Breast epithelium (tissue), 4 donors: ENCODE results near the gene NFAM1. TPM values are rescaled to one million over a fixed set of nuclear protein-coding genes. Genes with fewer than 3 reads are reported as not detected.

Experiments
- DNase-seq, 2 donors: peaks; one replicate each; pipeline ENCODE4 v3.0.0-alpha.2; 2019; ENCODE audit warnings: low spot score in 2 of 2
- H3K27ac ChIP-seq, 2 donors: fragments of 200-600 bp; sonication (generic) in 1 of 2; one replicate each; pipeline ENCODE4 v1.5.1; 2016 to 2019; ENCODE audit warnings: mild to moderate bottlenecking in 1 of 2
- H3K27me3 ChIP-seq, 2 donors: fragments of 200-600 bp; sonication (generic) in 1 of 2; one replicate each; pipeline versions ENCODE4 v1.5.1 to v1.6.0; 2017 to 2019; ENCODE audit warnings: control low read depth in 1 of 2, mild to moderate bottlenecking in 1 of 2
- H3K36me3 ChIP-seq: fragments of 200-600 bp; one replicate; pipeline ENCODE4 v1.5.1; 2019
- H3K4me1 ChIP-seq, 2 donors: fragments of 200-600 bp; sonication (generic); one replicate each; pipeline ENCODE4 v1.5.1; 2016 to 2019; ENCODE audit warnings: control low read depth in 1 of 2
- H3K4me3 ChIP-seq, 3 donors: fragments of 200-600 bp; sonication (generic); 1 replicate in 2 of 3; 2 replicates in 1 of 3; pipeline ENCODE4 v1.5.1; 2016 to 2019; ENCODE audit warnings: mild to moderate bottlenecking in 3 of 3, moderate library complexity in 2 of 3
- H3K9me3 ChIP-seq, 2 donors: fragments of 200-600 bp; sonication (generic) in 1 of 2; one replicate each; pipeline ENCODE4 v1.5.1; 2016 to 2019; ENCODE audit warnings: control low read depth in 1 of 2
- POLR2A ChIP-seq: fragments of 450-650 bp; IDR thresholded peaks from one replicate; pipeline ENCODE4 v1.6.1; 2016; ENCODE audit warnings: antibody characterized with exemption, mild to moderate bottlenecking, moderate library complexity
- POLR2AphosphoS5 ChIP-seq, 3 donors: sonication (generic); formaldehyde crosslinking; IDR thresholded peaks; one replicate each; pipeline ENCODE4 v1.6.1; 2017; ENCODE audit warnings: antibody characterized with exemption in 3 of 3
- intact Hi-C: fragments of 100-400 bp; cut with DNase I; formaldehyde crosslinking; loops from one replicate; pipeline ENCODE4 v1.15.1; 2023; ENCODE audit warnings: low total_unique reads
- total RNA-seq, 3 donors: library from RNA; depleted of rRNA; stranded (reverse); fragments of >200 nt; gene quantifications; one replicate each; pipeline ENCODE4 v1.1.0, GENCODE V29; 2016
- TF ChIP-seq, protein P1 (sequence below), 3 donors: fragments of 450-650 bp; IDR thresholded peaks; one replicate each; pipeline ENCODE4 v1.5.1; 2016 to 2017; ENCODE audit warnings: antibody characterized with exemption in 3 of 3, mild to moderate bottlenecking in 3 of 3, moderate library complexity in 3 of 3

NFAM1 gene
- total RNA-seq, 3 donors from 2014 or later: 0.66 to 4.3 (median 1.5) TPM

GRCh38 chr22:42408810-42409529, 23.2 kb downstream of the NFAM1 start:
- Histone ChIP-seq H3K9me3 (no peaks in the 10 kb centered on the region), H3K4me1 (no peaks in the 10 kb centered on the region), H3K36me3 (no peaks in the 10 kb centered on the region), H3K27me3 (no peaks in the 10 kb centered on the region), H3K27ac (no peak overlapping the region), H3K4me3 (no peak overlapping the region)
- intact Hi-C loops: no loop called here
- DNase-seq: no peak
- TF ChIP-seq, protein P1, sequence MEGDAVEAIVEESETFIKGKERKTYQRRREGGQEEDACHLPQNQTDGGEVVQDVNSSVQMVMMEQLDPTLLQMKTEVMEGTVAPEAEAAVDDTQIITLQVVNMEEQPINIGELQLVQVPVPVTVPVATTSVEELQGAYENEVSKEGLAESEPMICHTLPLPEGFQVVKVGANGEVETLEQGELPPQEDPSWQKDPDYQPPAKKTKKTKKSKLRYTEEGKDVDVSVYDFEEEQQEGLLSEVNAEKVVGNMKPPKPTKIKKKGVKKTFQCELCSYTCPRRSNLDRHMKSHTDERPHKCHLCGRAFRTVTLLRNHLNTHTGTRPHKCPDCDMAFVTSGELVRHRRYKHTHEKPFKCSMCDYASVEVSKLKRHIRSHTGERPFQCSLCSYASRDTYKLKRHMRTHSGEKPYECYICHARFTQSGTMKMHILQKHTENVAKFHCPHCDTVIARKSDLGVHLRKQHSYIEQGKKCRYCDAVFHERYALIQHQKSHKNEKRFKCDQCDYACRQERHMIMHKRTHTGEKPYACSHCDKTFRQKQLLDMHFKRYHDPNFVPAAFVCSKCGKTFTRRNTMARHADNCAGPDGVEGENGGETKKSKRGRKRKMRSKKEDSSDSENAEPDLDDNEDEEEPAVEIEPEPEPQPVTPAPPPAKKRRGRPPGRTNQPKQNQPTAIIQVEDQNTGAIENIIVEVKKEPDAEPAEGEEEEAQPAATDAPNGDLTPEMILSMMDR (IDR thresholded peaks at IDR 0.05): no peak
- no peak for TF ChIP-seq POLR2AphosphoS5 (IDR thresholded peaks at IDR 0.05)
- TF ChIP-seq POLR2A: no peak

GRCh38 chr22:42408276-42408675, 23.9 kb downstream of the NFAM1 start:
- Histone ChIP-seq H3K4me3 (no peak overlapping the region), H3K4me1 (no peaks in the 10 kb centered on the region), H3K27me3 (no peaks in the 10 kb centered on the region), H3K36me3 (no peaks in the 10 kb centered on the region), H3K27ac (no peak overlapping the region), H3K9me3 (no peaks in the 10 kb centered on the region)
- DNase-seq: no peak
- TF ChIP-seq POLR2AphosphoS5 (IDR thresholded peaks at IDR 0.05) (no peak), POLR2A (no peak)
- TF ChIP-seq, protein P1 (IDR thresholded peaks at IDR 0.05): no peak
- intact Hi-C loops: no loop called here

- Histone ChIP-seq H3K4me3 (no peak overlapping the region), H3K27me3 (no peaks in the 10 kb centered on the region), H3K36me3 (no peaks in the 10 kb centered on the region), H3K4me1 (no peaks in the 10 kb centered on the region), H3K9me3 (no peaks in the 10 kb centered on the region), H3K27ac (no peak overlapping the region)
- intact Hi-C loops: no loop called here
- no peak for DNase-seq
- TF ChIP-seq POLR2A (no peak), POLR2AphosphoS5 (IDR thresholded peaks at IDR 0.05) (no peak)
- TF ChIP-seq, protein P1 (IDR thresholded peaks at IDR 0.05): no peak
These were observed 27.9 kb downstream of the NFAM1 start for GRCh38 chr22:42404266-42404665.

DNA sequence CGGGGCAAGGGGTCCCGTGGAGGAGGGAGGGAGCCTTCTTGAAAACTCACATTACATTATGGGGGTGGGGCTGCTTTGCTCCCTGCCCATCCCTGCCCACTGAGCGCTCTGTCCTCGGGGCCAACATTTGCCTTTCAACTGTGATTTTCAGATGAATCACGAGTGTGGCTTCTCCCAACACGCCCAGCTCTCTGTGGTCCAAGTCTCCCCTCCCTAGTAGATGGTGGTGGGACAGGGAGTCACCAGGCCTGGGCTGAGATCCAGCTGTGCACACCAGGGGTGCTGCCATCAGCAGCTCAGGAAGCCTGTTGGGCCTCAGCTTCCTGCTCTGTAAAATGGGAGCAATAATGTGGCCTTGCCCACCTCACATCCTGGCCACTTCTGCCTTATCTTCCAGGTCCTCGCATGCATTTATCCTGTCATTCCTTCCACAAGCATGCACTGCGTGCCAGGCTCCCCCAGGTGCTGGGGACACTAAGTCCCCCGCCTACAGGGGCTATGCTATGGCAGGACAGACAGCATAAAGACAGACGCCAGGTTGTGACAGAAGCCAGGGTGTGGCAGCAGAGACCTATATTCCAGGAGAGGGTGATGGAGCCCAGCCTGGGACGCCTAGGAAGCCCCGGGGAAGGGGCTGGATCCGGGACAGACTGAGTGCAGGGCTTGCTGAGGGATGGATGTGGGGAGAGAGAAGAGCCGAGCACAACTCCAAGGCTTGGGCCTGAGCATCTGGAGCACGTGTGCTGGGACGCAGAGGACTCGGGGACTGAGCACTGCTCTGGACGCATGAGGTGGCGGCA, 30.5 kb downstream of the NFAM1 start:
- H3K27me3 ChIP-seq: no peaks in the 10 kb centered on the region
- no peaks in the 10 kb centered on the region for H3K9me3 ChIP-seq
- intact Hi-C loops: no loop called here

More for the DNA sequence above, 30.5 kb downstream of the NFAM1 start:
- TF ChIP-seq POLR2AphosphoS5 (IDR thresholded peaks at IDR 0.05) (no peak), POLR2A (no peak)
- TF ChIP-seq, protein P1 (IDR thresholded peaks at IDR 0.05): no peak
- Histone ChIP-seq H3K27ac (no peak overlapping the region), H3K4me3 (no peak overlapping the region), H3K36me3 (no peaks in the 10 kb centered on the region), H3K4me1 (no peaks in the 10 kb centered on the region)
- DNase-seq: no peak
